Panc1 (cell line): ENCODE results near the gene IL20RB. TPM values are rescaled to one million over a fixed set of nuclear protein-coding genes. Genes with fewer than 3 reads are reported as not detected.
A peak's percentile ranks its signal among the peaks of the same experiment; 100 is the strongest.

Source experiments
- ATAC-seq: fragments of 200-7000 bp; cut with Tn5 transposase; 2 replicates; pipeline ENCODE4 v1.9.1; 2020; ENCODE audit warnings: mild to moderate bottlenecking, moderate library complexity
- BruUV-seq: library from RNA; stranded (reverse); fragments of 400-500 nt; replicated peaks from 2 replicates; lab custom pipeline; 2021; lab: Mats Ljungman, UMichigan
- CTCF ChIA-PET: fragments of 300-600 bp; sonication (Branson Sonifier 250); formaldehyde crosslinking; loops from one replicate; lab custom pipeline; 2022; ENCODE audit warnings: antibody characterized with exemption; lab: Charles Lee
- POLR2A ChIA-PET: fragments of 300-600 bp; sonication (Branson Sonifier 250); formaldehyde crosslinking; loops from one replicate; lab custom pipeline; 2022; ENCODE audit warnings: antibody characterized with exemption; lab: Charles Lee
- DNase-seq: peaks from one replicate; pipeline ENCODE4 v3.0.0-alpha.2; 2010; ENCODE audit warnings: low read depth, low spot score
- H3K27ac ChIP-seq: 2 replicates; pipeline ENCODE4 v1.5.1; 2011; ENCODE audit warnings: mild to moderate bottlenecking, low read length, inconsistent platforms
- H3K27me3 ChIP-seq: fragments of 200-500 bp; sonication (Bioruptor generic); 2 replicates; pipeline ENCODE4 v1.6.0; 2014; ENCODE audit warnings: low read length, inconsistent platforms; ENCODE audit not compliant: control insufficient read depth, insufficient read depth
- H3K36me3 ChIP-seq: fragments of 200-500 bp; sonication (Bioruptor generic); 2 replicates; pipeline ENCODE4 v1.5.1; 2014; ENCODE audit warnings: inconsistent platforms, mild to moderate bottlenecking, low read length, moderate library complexity; ENCODE audit not compliant: control insufficient read depth, insufficient read depth
- H3K4me1 ChIP-seq: 2 replicates; pipeline ENCODE4 v1.5.1; 2011; ENCODE audit warnings: inconsistent platforms, mild to moderate bottlenecking, low read length, moderate library complexity; ENCODE audit not compliant: control insufficient read depth, insufficient read depth
- H3K4me3 ChIP-seq, 2 experiments: 2 replicates each; pipeline ENCODE4 v1.5.1; 2011 to 2012; ENCODE audit warnings: low read depth in 2 of 2, low read length in 2 of 2, mild to moderate bottlenecking in 2 of 2, inconsistent platforms in 1 of 2, moderate library complexity in 1 of 2
- H3K9me3 ChIP-seq: fragments of 200-500 bp; sonication (Bioruptor generic); 2 replicates; pipeline ENCODE4 v1.5.1; 2014; ENCODE audit warnings: low read depth, mild to moderate bottlenecking, inconsistent platforms, low read length, moderate library complexity; ENCODE audit not compliant: control insufficient read depth, insufficient read depth
- POLR2AphosphoS5 ChIP-seq: IDR thresholded peaks from 2 replicates; pipeline ENCODE4 v1.6.1; 2012; ENCODE audit warnings: mild to moderate bottlenecking, low read depth, low read length, moderate library complexity
- REST ChIP-seq, 2 experiments: IDR thresholded peaks; 2 replicates each; pipeline ENCODE4 v1.6.1; 2011 to 2012; ENCODE audit warnings: low read depth in 2 of 2, control low read depth in 1 of 2, low read length in 1 of 2, mild to moderate bottlenecking in 1 of 2, moderate library complexity in 1 of 2; ENCODE audit not compliant: insufficient read depth in 1 of 2
- SIN3A ChIP-seq: IDR thresholded peaks from 2 replicates; pipeline ENCODE4 v1.6.1; 2012; ENCODE audit warnings: low read depth, mild to moderate bottlenecking, low read length, moderate library complexity, borderline replicate concordance; ENCODE audit not compliant: insufficient read depth
- TCF7L2 ChIP-seq: IDR thresholded peaks from 2 replicates; pipeline ENCODE4 v1.6.1; 2011; ENCODE audit warnings: mild to moderate bottlenecking, low read depth, low read length, inconsistent platforms
- in situ Hi-C: cut with HindIII; loops from 2 replicates; pipeline ENCODE4 v1.10.0; 2016; ENCODE audit warnings: low sequenced_read_pairs, low pct_unique_long_range_greater_than_20kb
- intact Hi-C: fragments of 100-400 bp; cut with micrococcal nuclease; formaldehyde crosslinking; loops from one replicate; pipeline ENCODE4 v1.10.0; 2022; ENCODE audit not compliant: unreplicated experiment
- total RNA-seq: library from RNA; stranded (reverse); gene quantifications from one replicate; pipeline ENCODE4 v1.2.1, GENCODE V29; 2021; ENCODE audit not compliant: unreplicated experiment
- TF ChIP-seq, protein P1 (sequence below): fragments of 450-650 bp; IDR thresholded peaks from 2 replicates; pipeline ENCODE4 v1.5.1; 2017; ENCODE audit warnings: mild to moderate bottlenecking

IL20RB gene
- total RNA-seq, 1 experiment from 2014 or later, result 1.7 TPM

DNA sequence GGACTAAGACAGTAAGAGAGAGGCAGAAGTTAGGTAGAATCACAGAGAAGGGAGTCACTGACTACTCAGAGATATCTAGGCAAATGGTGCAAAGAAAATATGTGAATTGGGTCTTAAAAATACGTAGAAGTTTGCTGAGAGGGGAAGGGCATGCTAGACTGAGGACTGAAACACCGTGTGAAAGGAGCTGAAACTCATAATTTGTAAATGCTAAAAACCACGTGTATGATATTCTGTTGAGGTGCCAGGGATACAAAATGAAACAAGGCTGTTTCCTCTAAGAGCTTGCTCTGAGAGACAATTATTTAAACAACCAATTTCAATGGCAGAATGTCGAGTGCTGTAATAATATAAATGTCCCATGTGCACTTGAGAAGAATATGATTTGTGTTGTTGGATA is 48.6 kb upstream of the IL20RB start:
- TSS peak; percentile 16 for BruUV-seq
- H3K27me3 ChIP-seq, result no peaks in the 10 kb centered on the region
- POLR2A ChIA-PET, result no interaction called here
- CTCF ChIA-PET, result no interaction called here
- intact Hi-C loops, result no loop called here
- no peak overlapping the region for H3K27ac ChIP-seq
- H3K9me3 ChIP-seq, result peaks cover 9% of the 10 kb centered on the region; the same call in 1 of the 2 replicates
- in situ Hi-C loops, result no loop called here
- no peak for DNase-seq
- H3K4me3 ChIP-seq, result no peak overlapping the region
- H3K36me3 ChIP-seq, result no peaks in the 10 kb centered on the region
- no peaks in the 10 kb centered on the region for H3K4me1 ChIP-seq
- TF ChIP-seq REST (IDR thresholded peaks at IDR 0.05; ENCODE audit: insufficient read depth in 1 of 2, low read depth in 2 of 2, low read length in 1 of 2) (no peak), POLR2AphosphoS5 (no peak), SIN3A (no peak), TCF7L2 (no peak)
- TF ChIP-seq, protein P1, sequence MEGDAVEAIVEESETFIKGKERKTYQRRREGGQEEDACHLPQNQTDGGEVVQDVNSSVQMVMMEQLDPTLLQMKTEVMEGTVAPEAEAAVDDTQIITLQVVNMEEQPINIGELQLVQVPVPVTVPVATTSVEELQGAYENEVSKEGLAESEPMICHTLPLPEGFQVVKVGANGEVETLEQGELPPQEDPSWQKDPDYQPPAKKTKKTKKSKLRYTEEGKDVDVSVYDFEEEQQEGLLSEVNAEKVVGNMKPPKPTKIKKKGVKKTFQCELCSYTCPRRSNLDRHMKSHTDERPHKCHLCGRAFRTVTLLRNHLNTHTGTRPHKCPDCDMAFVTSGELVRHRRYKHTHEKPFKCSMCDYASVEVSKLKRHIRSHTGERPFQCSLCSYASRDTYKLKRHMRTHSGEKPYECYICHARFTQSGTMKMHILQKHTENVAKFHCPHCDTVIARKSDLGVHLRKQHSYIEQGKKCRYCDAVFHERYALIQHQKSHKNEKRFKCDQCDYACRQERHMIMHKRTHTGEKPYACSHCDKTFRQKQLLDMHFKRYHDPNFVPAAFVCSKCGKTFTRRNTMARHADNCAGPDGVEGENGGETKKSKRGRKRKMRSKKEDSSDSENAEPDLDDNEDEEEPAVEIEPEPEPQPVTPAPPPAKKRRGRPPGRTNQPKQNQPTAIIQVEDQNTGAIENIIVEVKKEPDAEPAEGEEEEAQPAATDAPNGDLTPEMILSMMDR, result no peak
- ATAC-seq, result no peak

DNA sequence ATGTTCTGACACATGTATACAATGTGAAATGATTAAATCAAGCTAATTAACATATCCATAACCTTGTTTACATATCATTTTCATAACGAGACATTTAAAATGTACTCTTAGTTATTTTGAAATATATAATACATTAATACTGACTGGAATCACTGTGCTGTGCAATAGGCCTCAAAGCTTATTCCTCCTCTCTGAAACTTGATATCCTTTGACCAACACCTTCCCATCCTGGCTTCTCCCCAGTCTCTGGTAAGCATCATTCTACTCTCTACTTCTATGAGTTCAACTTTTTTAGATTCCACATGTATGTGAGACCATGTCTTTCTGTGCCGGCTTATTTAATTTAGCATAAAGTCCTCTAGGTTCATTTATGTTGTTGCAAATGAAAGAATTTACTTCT is 47.1 kb upstream of the IL20RB start:
- POLR2A ChIA-PET, result no interaction called here
- no TSS peak for BruUV-seq
- no peak for TF ChIP-seq SIN3A
- TF ChIP-seq TCF7L2, result no peak
- TF ChIP-seq, protein P1, result no peak
- no peak for TF ChIP-seq POLR2AphosphoS5
- TF ChIP-seq REST (IDR thresholded peaks at IDR 0.05; ENCODE audit: insufficient read depth in 1 of 2, low read depth in 2 of 2, low read length in 1 of 2), result no peak
- in situ Hi-C loops (no loop called here), intact Hi-C loops (no loop called here)
- no peak overlapping the region for H3K27ac ChIP-seq
- H3K9me3 ChIP-seq, result peaks cover 9% of the 10 kb centered on the region; the same call in 1 of the 2 replicates
- DNase-seq (no peak), ATAC-seq (no peak)
- H3K36me3 ChIP-seq, result no peaks in the 10 kb centered on the region
- no peaks in the 10 kb centered on the region for H3K27me3 ChIP-seq
- no peaks in the 10 kb centered on the region for H3K4me1 ChIP-seq
- CTCF ChIA-PET, result no interaction called here
- H3K4me3 ChIP-seq, result no peak overlapping the region
